K562 (cell line): Measurements from ENCODE around the gene ZDHHC8. TPM values are rescaled to one million over a fixed set of nuclear protein-coding genes. Genes with fewer than 3 reads are reported as not detected.

Experiments used
- ELF1 ChIP-seq: fragments of 200-800 bp; sonication (Bioruptor generic); IDR thresholded peaks from 2 replicates; pipeline ENCODE4 v1.6.1; 2016; ENCODE audit warnings: missing genetic modification characterization, missing compliant biosample characterization
- FOXA3 ChIP-seq, 2 experiments: fragments of 450-650 bp in 1 of 2; sonication (generic) in 1 of 2; formaldehyde crosslinking; IDR thresholded peaks in 1 of 2; conservative IDR thresholded peaks in 1 of 2; 2 replicates each; pipeline versions ENCODE4 v1.4.0 to v1.8.0; 2020 to 2022; ENCODE audit warnings: mild to moderate bottlenecking in 2 of 2, missing genetic modification reagents in 1 of 2
- GATAD2A ChIP-seq: fragments of 450-650 bp; IDR thresholded peaks from 2 replicates; pipeline ENCODE4 v1.6.1; 2017
- KAT8 ChIP-seq: fragments of 450-650 bp; IDR thresholded peaks from 2 replicates; pipeline ENCODE4 v1.6.1; 2016; ENCODE audit warnings: low read depth, mild to moderate bottlenecking
- NFE2 ChIP-seq: IDR thresholded peaks from 2 replicates; pipeline ENCODE4 v1.6.1; 2014; ENCODE audit warnings: antibody characterized with exemption, low read depth
- SMARCB1 ChIP-seq: IDR thresholded peaks from 2 replicates; pipeline ENCODE4 v1.6.1; 2011; ENCODE audit warnings: improper control_type of control experiment, low read depth; ENCODE audit not compliant: insufficient read length
- TFAM ChIP-seq: fragments of 250-450 bp; sonication (Bioruptor Pico); conservative IDR thresholded peaks from 2 replicates; pipeline ENCODE4 v1.5.0; 2021; ENCODE audit warnings: mild to moderate bottlenecking, moderate library complexity
- YY1 ChIP-seq, 3 experiments: IDR thresholded peaks; 2 replicates each; pipeline ENCODE4 v1.6.1; 2011; ENCODE audit warnings: low read length in 2 of 3, mild to moderate bottlenecking in 2 of 3, moderate library complexity in 2 of 3, borderline replicate concordance in 1 of 3, control low read depth in 1 of 3, low read depth in 1 of 3; ENCODE audit not compliant: insufficient read depth in 3 of 3, insufficient replicate concordance in 2 of 3, control insufficient read depth in 1 of 3, insufficient read length in 1 of 3; ENCODE audit errors: extremely low read depth in 1 of 3
- ZNF282 ChIP-seq: sonication (generic); formaldehyde crosslinking; IDR thresholded peaks from 2 replicates; pipeline ENCODE4 v1.8.1; 2023; ENCODE audit warnings: missing genetic modification reagents
- polyA plus RNA-seq, 8 experiments: library from polyadenylated mRNA; depleted of rRNA in 4 of 8; stranded (reverse) in 5 of 8; unstranded in 3 of 8; fragments of >200 nt; fragmentation: Nextera tagmentation in 2 of 8; fragmentation: Illumina TruSeq in 1 of 8; extraction: Ambion mirVana in 2 of 8; extraction: Trizol in 1 of 8; gene quantifications; 2 replicates each; pipeline versions ENCODE4 v1.2.1 to v1.2.3, GENCODE V29; 2011 to 2014; ENCODE audit warnings: inconsistent platforms in 1 of 8, missing spikeins in 1 of 8
- total RNA-seq, 7 experiments: library from RNA; depleted of rRNA in 6 of 7; stranded (reverse); fragments of >200 nt in 6 of 7; fragmentation: Illumina TruSeq in 2 of 7; extraction: Trizol in 2 of 7; gene quantifications; 2 replicates each; pipeline versions ENCODE4 v1.2.1 to v1.2.3, GENCODE V29; 2011 to 2021; ENCODE audit warnings: low replicate concordance in 1 of 7
- TF ChIP-seq, protein P1 (sequence below): sonication (generic); formaldehyde crosslinking; IDR thresholded peaks from 2 replicates; pipeline ENCODE4 v1.8.0; 2022; ENCODE audit warnings: missing genetic modification reagents, mild to moderate bottlenecking, moderate library complexity, borderline replicate concordance
- TF ChIP-seq, protein P2 (sequence below): fragments of 450-650 bp; formaldehyde crosslinking; IDR thresholded peaks from 2 replicates; pipeline ENCODE4 v1.4.0; 2022; ENCODE audit warnings: missing genetic modification characterization
- TF ChIP-seq, protein P3 (sequence below): fragments of 450-650 bp; formaldehyde crosslinking; IDR thresholded peaks from 2 replicates; pipeline ENCODE4 v1.4.0; 2022; ENCODE audit warnings: mild to moderate bottlenecking, moderate library complexity

Gene ZDHHC8
- total and polyA plus RNA-seq, 9 of the 15 experiments (the other 6 are each of a cell fraction or from before 2014, with no cell fraction given) = 0.04 to 109 (median 16.4) TPM

- no peak for TF ChIP-seq YY1 (IDR thresholded peaks at IDR 0.05; ENCODE audit: borderline replicate concordance in 1 of 3, control insufficient read depth in 1 of 3, extremely low read depth in 1 of 3, insufficient read depth in 3 of 3, insufficient read length in 1 of 3, insufficient replicate concordance in 2 of 3, low read depth in 1 of 3, low read length in 2 of 3)
- TF ChIP-seq, protein P1, sequence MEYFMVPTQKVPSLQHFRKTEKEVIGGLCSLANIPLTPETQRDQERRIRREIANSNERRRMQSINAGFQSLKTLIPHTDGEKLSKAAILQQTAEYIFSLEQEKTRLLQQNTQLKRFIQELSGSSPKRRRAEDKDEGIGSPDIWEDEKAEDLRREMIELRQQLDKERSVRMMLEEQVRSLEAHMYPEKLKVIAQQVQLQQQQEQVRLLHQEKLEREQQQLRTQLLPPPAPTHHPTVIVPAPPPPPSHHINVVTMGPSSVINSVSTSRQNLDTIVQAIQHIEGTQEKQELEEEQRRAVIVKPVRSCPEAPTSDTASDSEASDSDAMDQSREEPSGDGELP (CRISPR knock-in tag) = 0 out of 2 replicates have a peak, but pooled peaks have one; percentile 47
- no peak for TF ChIP-seq ELF1 (tag)
- no peak for TF ChIP-seq KAT8
- no peak for TF ChIP-seq GATAD2A
- TF ChIP-seq, protein P2, sequence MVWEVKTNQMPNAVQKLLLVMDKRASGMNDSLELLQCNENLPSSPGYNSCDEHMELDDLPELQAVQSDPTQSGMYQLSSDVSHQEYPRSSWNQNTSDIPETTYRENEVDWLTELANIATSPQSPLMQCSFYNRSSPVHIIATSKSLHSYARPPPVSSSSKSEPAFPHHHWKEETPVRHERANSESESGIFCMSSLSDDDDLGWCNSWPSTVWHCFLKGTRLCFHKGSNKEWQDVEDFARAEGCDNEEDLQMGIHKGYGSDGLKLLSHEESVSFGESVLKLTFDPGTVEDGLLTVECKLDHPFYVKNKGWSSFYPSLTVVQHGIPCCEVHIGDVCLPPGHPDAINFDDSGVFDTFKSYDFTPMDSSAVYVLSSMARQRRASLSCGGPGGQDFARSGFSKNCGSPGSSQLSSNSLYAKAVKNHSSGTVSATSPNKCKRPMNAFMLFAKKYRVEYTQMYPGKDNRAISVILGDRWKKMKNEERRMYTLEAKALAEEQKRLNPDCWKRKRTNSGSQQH = no peak
- no peak for TF ChIP-seq NFE2
- TF ChIP-seq SMARCB1 = no peak
- no peak for TF ChIP-seq TFAM (CRISPR knock-in tag)
- TF ChIP-seq, protein P3, sequence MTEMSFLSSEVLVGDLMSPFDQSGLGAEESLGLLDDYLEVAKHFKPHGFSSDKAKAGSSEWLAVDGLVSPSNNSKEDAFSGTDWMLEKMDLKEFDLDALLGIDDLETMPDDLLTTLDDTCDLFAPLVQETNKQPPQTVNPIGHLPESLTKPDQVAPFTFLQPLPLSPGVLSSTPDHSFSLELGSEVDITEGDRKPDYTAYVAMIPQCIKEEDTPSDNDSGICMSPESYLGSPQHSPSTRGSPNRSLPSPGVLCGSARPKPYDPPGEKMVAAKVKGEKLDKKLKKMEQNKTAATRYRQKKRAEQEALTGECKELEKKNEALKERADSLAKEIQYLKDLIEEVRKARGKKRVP (CRISPR knock-in tag) = no peak
- TF ChIP-seq ZNF282 (CRISPR knock-in tag) = no peak
- 0 out of 4 replicates have a peak, but pooled peaks of 1 of the 2 experiments have one; percentile 34 for TF ChIP-seq FOXA3 (CRISPR knock-in tag; conservative IDR thresholded peaks at IDR 0.05 in 1 of 2, IDR thresholded peaks at IDR 0.05 in 1 of 2)
These were observed 19.0 kb downstream of the ZDHHC8 start, which contains the start of gene CCDC188 (continued) for GRCh38 chr22:20150381-20151275.
